HG03432 (cell line): ENCODE measurements around the gene GABBR1.

Experiments used
- ATAC-seq: cut with Tn5 transposase; IDR thresholded peaks from one replicate; pipeline ENCODE4 v1.9.1; 2021; ENCODE audit warnings: mild to moderate bottlenecking, moderate library complexity; ENCODE audit not compliant: unreplicated experiment

The GABBR1 gene

GRCh38 chr6:29655658-29656057 is 22.7 kb upstream of the GABBR1 start:
- ATAC-seq = no peak

- ATAC-seq = no peak
Measured at GRCh38 chr6:29653452-29654038, 20.6 kb upstream of the GABBR1 start.

- no peak for ATAC-seq
Measured at GRCh38 chr6:29652198-29652584, 19.2 kb upstream of the GABBR1 start.

GRCh38 chr6:29651413-29652197 is 18.6 kb upstream of the GABBR1 start:
- ATAC-seq = no peak

- ATAC-seq = peak; percentile 93
Measured at GRCh38 chr6:29649701-29650673, 17.0 kb upstream of the GABBR1 start.

GRCh38 chr6:29647927-29648642 is 15.1 kb upstream of the GABBR1 start:
- ATAC-seq = no peak

GRCh38 chr6:29641430-29642148 is 8.6 kb upstream of the GABBR1 start:
- ATAC-seq = no peak

GRCh38 chr6:29637247-29637646 is 4.3 kb upstream of the GABBR1 start:
- no peak for ATAC-seq

GRCh38 chr6:29633534-29633905 is 537 bp upstream of the GABBR1 start:
- ATAC-seq = peak; percentile 2

- peak; percentile 32 for ATAC-seq
Measured at GRCh38 chr6:29631860-29632731, 887 bp downstream of the GABBR1 start.

GRCh38 chr6:29631209-29631810 is 1.7 kb downstream of the GABBR1 start:
- ATAC-seq = no peak

GRCh38 chr6:29630315-29630714 is 2.7 kb downstream of the GABBR1 start:
- ATAC-seq = no peak

GRCh38 chr6:29629571-29629970 is 3.4 kb downstream of the GABBR1 start:
- ATAC-seq = no peak

- ATAC-seq = no peak
Measured at GRCh38 chr6:29628419-29629281, 4.3 kb downstream of the GABBR1 start.

GRCh38 chr6:29627755-29628418 is 5.1 kb downstream of the GABBR1 start:
- ATAC-seq = no peak

GRCh38 chr6:29626948-29627754 is 5.8 kb downstream of the GABBR1 start:
- no peak for ATAC-seq
